NCI-H510A (cell line): ENCODE data around the gene HECTD4.

ENCODE experiments used
- DNase-seq: peaks from one replicate; lab custom pipeline; 2025; lab: John Stamatoyannopoulos, UW

HECTD4 gene

DNA sequence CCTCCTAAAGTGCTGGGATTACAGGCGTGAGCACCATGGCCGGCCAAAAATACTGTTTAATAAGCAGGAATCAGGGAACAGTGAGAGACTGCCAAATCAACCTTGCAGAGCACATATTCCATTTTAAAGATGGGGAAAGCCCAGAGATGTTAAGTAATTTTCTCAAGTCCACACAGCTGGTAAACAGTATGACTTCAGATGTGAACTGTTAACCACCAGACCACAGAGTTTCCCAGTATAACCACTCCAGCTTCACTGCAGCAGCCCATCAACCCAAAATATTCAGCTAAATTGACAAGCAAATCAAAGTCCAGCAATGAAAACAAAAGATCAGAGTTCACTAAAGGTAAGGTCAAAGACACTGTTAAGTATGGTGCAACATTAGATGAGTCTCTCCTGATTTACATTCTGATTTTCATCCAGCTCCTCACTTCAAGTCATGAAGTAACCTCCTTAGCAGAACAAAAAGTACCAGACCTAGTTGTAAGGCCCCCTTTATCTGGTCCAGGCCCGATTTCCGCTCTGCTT lies 174.8 kb downstream of the HECTD4 start:
- DNase-seq, result no peak

DNA sequence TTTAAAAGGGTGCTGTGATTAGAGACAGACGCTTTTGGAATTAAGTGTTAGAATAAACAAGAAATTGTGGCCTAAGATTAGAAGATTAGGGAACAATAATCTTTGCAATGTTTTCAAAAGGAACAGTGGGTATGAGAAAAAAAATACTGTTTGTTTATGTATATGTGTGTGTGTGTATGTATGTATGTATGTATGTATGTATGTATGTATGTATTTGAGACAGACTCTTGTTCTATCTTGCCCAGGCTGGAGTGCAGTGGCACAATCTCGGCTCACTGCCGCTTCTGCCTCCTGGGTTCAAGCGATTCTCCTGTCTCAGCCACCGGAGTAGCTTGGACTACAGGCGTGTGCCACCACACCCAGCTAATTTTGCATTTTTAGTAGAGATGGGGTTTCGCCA lies 175.3 kb downstream of the HECTD4 start:
- DNase-seq, result no peak

DNA sequence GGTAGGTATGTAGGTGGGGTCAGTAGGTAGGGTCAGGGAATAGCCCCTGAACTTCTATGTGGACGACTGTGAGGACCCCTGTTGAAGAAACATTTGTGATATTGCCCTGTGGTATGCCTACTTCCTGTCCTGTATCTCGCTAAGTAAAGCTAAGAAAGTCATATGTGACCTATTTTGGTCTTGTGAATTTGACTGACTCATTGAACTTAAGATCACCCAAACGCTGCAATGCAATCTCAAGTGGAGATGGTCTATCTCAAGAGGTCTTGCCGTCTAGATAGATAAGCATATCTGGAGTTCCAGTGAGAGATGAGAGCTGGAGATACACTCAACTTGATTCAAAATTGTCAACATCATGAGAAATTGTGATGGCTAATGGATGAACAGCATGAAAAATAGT lies 183.1 kb downstream of the HECTD4 start:
- no peak for DNase-seq

DNA sequence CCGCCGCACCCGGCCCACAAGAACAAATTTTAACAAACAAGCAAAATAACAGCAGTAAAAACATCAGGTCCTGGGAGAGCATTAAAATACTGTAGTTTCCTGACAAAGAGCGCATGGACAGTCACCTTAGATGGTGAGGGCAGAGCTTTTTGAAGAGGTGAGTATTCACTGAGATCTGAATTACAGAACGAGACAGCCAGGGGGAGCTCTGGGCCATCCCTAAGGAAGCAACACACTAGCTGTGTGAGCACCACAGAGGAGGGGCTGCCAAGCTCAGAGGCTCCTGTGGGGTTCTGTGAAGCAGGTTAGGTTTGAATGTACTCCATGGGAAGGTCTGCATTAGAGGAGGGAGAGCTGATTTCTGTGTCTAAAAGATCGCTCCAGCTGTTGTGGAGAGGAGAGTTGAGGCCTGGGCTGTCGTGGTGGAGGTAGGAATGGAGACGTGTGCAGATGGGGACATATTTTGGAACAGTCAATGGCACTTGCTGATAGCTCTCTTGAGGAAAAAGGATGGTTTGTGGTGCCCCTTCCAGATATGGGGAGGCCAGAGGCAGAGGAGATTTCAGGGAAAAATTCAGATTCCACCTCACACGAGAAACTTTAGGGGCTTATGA lies 184.0 kb downstream of the HECTD4 start:
- DNase-seq, result peak; percentile 20

DNA sequence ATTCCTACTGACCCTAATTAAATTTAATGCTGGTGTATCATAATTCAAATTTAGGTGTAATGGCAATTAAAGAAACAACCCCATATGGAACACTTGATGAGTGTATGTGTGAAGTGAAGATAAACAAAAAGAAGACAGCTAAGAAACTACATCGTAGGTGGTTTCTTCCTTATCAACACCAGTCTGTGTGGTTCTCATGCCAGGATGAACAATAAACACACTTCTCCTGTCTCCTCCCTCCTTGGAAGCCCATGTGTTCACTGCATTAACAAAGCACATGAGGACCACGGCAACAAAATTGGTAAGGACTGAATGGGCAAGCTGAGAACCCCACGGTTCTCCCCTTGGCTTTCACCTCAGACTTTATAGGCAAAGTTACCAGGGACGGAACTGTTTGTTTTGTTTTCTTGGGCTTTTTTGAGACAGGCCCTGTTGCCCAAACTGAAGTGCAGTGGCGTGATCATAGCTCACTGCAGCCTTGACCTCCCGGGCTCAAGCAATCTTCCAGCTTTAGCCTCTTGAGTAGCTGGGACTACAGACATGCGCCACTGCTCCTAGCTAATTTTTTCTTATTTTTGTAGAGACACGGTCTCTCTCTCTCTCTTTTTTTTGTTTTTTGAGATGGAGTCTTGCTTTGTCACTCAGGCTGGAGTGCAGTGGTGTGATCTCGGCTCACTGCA lies 185.9 kb downstream of the HECTD4 start:
- no peak for DNase-seq

DNA sequence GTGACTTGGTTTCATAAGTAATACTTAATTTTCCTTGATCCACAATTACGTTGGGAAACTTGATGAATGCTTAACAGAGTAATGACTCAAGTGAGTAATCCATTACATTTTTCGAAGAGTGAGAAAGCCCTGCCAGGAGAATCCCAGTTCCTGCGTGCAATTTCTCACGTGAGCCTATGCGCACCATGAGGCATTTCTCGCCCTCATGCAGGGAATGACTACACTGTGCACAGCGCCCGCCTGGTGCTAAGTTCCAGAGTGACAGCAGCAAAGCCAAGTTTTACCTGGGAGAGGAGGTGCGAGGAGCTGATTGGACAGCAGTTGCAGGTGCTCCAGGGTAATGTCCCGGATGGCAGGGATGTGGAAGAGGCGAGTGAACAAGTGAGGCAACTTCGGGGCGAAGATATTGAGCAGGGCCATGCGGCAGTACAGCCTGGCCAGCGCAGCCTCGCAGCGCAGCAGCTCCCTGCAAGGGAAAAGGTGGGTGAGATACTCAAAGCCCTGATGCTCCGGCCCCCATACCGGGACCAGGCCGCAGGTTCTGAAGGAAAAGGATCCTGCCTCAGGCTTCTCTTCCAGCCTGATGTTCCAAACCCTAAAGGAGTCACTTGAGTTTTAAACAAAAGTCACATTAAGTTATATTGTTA lies 187.5 kb downstream of the HECTD4 start:
- no peak for DNase-seq

DNA sequence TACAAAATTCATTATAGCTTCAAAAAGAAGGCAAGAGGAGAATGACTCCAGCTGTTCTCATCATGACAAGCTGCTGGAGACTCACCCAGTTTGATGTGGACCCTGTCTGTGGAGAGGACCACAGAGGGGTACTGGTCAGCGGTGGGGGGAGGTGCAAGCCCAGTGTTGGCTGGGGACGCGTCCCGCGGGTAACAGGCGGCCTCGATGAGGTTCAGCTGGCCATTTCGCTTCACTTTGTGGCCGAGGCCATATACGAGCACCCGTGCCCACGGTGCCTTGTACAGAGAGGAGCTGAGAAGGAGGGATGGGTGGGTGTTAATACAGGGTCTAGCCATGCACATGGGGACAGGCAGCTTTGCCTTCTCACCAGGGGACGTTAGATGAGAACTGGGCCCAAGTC lies 189.8 kb downstream of the HECTD4 start:
- DNase-seq, result no peak

DNA sequence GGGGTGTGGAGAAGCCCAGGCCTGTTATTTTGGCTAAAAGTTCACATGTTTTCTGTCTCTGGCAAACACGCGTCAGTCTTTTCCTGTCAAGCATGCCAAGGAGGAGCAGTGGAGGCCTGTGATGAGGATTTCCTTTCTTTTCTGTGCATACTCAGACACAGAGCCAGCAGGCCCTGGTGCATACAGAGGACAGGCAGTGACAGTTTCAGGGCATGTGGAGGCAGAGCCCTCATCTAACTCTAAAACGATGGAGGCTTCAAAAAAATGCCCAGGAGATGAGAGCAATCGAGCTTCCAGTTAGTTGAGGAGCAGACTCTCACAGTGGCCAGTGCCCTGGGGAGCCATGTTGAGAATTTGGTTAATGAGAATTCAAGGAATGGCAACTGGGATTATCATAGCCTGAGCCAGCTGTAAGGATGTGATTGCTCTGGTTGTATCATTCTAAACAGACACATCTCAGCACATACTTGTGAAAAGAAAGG lies 190.3 kb downstream of the HECTD4 start:
- no peak for DNase-seq

DNA sequence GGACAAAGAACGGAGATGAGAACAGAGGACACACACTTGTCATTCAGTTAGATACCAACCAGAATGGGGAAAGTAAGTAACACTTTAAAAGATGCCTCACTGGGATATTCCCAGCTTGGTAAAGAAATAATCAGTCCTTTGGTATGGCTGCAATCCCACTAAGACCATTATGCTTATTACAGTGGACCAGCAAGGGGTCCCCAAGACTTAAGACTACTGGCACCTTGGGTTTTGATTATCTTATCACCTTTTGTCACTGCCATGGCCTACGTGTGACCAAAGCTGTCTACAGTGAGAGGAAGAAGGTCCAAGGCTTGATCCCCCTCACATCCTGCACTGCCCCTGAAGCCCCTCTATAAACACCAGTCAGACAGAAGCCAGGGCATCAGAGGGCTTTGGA lies 191.0 kb downstream of the HECTD4 start:
- no peak for DNase-seq

DNA sequence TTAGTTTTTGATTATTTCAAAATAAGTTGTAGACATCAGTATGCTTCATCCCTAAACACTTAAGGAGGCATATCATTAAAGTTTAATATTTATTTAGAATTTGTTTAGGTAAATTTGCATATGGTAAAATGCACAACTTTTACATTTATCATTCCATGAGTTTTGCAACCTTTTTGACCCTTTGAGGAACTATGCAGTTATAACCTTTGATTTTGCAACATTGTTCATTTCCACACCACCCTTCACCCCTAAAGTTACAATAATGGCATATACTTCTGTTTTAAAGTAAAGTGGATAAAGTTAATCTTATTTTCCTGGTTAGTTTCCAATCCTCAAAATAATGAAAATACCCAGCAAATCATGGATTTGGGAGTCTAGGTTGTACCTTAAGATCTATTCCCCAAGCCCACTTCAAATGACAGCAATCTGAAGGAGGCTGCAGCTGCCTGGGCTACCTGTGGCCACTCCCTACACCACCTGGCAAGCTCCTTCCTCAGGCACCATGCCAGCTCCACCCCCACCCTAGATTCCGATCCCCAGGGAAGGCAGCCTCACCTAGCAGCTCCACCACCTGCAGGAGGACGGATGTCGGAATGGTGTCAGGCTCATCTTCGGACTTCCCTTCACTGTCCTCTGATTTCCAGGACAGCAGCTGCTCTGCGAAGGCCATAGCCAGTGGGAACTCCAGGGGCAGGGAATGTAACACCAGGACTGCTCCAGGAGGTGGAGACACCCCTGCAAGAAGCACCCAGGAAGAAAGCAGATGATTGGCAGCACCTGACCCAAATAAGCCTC lies 191.8 kb downstream of the HECTD4 start:
- DNase-seq, result peak; percentile 71

DNA sequence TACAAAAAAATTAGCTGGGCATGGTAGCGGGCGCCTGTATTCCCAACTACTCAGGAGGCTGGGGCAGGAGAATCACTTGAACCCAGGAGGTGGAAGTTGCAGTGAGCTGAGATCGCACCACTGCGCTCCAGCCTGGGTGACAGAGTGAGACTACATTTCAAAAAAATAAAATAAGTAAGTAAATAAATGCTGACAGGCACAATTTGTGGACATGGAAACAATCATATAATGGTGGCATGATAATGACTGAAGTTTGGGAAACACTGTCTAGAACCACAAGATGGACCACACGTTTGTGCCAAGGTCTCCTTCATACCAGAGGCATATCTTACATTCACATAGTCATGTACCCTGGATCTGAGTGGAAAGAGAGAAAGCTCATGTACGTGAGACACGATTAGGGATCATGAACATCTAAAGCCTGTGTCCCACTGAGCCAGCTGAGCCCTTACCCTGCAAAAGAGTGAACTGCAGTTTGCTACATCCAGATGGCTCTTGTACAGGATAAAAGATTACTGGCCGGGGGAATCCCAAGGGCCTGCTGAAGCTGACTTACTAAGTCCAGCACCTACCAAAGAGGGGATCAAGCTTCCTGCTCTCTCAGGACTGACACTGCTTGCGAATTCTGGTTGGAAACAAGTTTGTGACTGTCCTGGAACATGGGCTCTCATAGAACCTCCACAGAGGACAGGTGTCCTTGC lies 194.0 kb downstream of the HECTD4 start:
- DNase-seq, result no peak

DNA sequence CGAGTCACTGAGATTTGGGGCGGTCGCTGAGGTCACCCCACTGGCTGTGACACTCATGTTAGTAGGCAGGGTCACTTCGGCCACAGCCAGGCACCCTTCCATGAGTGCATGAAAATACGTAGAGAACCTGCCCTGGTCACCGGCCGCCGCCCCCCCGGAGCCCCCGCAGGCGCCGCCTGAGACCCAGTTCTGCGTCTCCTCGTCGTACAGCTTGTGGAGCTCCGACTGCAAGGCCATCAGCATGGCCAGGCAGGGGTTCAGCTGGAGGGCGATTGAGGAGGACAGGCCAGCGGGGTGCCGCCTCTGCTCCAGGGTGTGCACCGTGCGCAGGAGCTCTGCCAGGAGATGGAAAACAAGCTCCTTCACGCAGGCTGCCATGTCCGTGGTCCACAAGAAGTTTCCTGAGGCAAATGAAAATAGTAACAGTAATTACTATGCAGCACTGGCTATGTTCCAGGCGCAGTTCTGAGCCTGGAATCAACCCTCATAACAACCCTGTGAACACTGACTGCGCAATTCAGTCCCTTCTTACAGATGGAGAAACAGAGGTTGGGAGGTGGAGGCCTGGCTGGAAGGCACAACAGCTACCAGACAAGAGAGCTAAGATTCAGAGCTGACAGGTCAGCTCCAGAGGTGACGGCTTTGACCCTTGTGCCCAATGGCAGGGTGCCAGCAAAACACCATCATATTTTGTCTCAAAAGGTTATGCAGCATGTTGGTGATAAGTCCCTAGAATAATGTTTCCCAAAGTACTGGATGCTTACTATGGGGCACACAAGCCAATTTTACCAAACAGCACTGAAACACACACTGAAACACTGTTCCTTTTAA lies 196.9 kb downstream of the HECTD4 start:
- DNase-seq, result no peak

DNA sequence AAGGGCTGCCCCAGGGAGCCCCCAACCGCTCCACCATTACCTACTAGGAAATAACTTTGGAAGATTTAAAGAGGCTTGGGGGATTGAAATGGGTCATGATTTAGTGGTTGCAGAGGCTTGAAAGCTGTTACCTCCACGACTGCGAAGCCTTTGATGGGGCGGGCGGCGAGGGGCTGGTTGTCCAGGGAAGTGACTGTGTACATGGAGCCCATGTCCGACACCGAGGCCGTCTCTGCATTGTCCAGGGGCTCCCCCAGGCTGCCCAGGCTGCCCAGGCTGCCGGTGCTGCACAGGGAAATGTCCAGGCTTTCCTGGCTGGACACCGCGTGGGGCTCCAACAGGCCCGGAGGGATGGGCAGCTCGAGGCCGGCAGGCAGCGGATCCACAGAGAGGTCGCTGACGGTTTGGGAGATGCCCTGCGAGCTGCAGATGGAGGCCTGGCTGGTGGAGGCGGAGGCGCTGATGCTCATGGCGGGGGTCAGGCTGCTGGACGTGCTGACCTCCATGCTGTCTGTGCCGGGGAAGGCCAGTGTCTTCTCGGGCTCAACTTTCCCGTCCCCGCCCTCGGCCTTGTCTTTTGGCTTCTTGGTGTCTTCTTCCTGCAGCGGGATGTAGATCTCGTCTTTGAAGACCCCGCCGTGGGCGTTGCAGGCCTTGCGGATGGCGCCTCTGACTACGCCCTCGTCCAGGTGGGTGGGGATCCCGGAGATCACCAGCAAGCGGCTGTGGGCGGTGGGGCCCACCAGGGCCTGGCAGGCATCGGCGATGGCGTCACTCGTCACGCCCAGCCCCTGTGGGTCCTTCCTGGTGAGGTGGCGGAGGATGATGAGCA lies 198.0 kb downstream of the HECTD4 start:
- DNase-seq, result no peak

DNA sequence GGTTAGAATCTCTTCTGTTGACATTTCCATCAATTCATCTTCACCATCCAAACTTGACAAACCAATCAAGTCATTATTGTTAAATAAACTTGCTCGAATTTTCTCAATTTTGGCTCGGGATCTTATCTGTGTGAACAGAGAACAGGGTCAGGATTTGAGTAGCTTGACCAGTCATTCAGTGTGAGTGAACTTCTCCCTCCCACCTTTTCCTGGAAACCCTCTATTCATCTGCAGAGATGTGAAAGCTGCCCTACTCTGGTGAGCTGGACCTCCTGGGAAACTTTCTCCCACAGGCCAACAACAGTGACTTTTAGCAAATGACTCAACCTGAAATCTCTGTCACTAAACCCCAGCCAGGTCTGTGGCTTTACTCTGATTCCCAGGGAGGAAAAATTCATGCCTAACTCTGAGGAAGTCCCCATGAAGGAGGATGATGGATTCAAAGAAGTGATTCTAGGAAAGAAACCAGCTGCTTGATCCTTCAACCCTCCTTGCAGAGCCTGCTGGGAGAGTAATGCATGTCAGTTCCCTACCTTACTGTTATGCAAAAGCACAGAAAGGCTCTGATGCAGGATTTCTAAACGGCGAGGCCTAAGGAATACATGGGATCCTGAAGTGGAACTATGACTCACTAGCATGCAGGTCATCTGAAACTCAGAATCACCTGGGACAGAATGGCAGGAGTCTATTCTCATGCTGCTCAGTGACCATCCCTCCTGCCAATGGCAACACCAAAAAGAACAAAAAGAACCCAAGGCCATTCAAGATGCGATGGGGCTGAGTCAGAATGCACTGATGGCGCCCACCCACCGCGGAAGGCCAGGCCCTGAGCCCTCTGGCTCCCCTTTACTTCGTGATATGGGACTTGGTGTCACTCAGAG lies 198.8 kb downstream of the HECTD4 start:
- DNase-seq, result no peak

DNA sequence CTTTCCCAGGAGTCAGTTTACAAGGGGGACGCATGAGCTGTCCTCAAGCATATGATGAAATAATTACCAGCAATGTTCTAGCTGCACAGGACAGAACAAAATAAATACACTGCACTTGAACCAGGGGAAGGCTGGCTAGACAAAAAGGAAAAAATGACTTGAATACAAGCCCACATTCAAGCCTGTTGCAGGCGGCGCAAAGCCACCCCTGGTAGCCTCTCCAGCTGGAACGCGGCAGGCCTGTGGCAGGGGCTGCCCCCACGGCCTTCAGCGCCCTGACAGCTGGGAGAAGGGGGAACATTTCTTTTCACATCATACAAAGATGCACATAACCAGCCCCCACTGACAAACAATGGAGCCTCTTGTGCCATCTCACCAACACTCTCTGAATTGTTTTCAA lies 199.7 kb downstream of the HECTD4 start:
- no peak for DNase-seq

DNA sequence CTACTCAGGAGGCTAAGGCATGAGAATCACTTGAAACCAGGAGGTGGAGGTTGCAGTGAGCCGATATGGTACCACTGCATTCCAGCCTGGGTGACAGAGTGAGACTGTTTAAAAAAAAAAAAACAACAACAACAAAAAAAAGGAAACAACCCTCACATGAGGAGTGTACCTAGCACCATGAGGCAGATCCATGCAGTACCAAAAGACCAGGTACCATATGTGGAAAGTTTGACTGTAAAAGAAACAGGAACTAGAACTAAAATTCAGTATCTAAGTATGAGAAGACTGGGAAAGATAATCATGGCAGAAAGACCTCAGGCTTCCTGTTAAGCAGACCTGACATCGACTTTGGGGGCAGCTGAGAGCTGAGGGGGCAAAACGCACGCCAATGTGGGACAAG lies 201.8 kb downstream of the HECTD4 start:
- DNase-seq, result no peak

DNA sequence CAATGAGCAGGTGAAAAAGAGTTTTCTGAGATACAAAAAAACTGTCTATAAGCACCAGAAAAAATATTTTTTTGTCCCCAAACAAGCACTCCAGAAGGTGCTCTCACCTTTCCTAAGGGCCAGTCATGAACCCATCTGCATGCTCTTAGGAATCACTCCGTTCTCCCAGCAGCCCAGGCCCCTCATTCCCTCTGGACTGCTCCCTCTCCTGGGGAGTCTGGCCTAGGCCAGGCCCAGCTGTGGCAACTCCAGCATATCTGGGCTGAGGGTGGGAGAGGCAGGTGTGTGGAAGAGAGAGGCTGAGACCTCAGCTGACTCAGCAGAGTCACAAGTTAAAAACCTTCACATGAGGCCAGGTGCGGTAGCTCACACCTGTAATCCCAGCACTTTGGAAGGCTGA lies 202.3 kb downstream of the HECTD4 start:
- DNase-seq, result peak; percentile 56

DNA sequence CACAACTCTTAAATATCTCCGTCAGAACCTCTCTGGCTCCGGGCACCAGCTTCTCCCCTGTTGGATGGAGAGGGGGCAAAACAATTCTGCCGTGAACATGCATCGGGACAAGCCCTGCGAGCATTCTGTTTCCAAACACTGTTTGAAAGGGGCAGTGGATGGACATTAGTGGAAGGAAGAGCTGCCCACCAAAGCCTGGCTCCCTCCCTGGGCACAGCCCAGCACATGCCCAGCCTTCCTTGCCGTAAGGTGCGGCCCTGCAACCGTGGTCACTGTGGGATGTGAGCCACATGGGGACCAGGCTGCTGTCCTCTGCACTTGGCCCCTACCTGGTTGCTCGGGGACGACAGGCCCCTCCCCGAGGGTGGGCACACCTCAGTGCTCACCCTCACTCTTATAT lies 202.9 kb downstream of the HECTD4 start:
- DNase-seq, result no peak

DNA sequence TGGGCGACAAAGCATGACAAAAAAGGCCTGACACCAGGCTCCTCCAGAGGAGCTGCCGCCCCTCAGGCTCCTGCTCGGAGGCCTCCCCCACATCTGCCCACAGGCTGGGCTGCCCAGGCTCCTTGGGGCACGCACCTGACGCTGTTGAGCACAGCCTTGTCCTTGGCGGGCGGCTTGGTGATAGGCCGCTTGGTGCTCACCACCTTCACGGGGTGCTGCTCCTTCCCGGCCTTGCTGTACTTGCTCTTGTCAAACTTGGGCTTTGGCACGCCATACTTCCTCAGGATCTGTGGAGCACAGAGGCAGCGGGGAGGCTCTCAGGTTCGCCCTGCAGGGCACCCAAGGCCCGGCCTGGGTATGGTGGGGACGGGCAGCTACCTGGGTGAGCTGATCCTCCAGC lies 203.4 kb downstream of the HECTD4 start:
- DNase-seq, result no peak
